ENCODE measurements around the gene TTYH3.
"Not testable (repeated sequence)": the region's sequence is repeated elsewhere in the genome, so short reads cannot be mapped to it uniquely, and the experiment has no call there.

Gene TTYH3

GRCh38 chr7:2589341-2589740, 42.4 kb upstream of the TTYH3 start:
- H3K9me3 ChIP-seq (ENCODE audit: low read depth, low read length): no peaks in the 10 kb centered on the region
- peaks cover 16% of the 10 kb centered on the region; the same call in 1 of the 2 replicates for H3K36me3 ChIP-seq (ENCODE audit: insufficient read depth, low read length)
- no peak overlapping the region for H3K9ac ChIP-seq (ENCODE audit: insufficient read length)
- TF ChIP-seq EZH2 (IDR thresholded peaks at IDR 0.05) (no peak), POLR2AphosphoS5 (IDR thresholded peaks at IDR 0.05; ENCODE audit: borderline replicate concordance, low read depth, low read length) (no peak), FOXP2 (optimal IDR thresholded peaks at IDR 0.05; ENCODE audit: control extremely low read depth, extremely low read length, insufficient read depth) (no peak)
- no peak overlapping the region for H3K27ac ChIP-seq
- no peak for DNase-seq (ENCODE audit: low read depth, low spot score)
- no peak overlapping the region for H3K4me3 ChIP-seq

- DNase-seq (ENCODE audit: low read depth, low spot score); H3K4me3 ChIP-seq; H3K9me3 ChIP-seq (ENCODE audit: low read depth, low read length); H3K9ac ChIP-seq (ENCODE audit: insufficient read length); H3K27ac ChIP-seq: not testable (repeated sequence)
- H3K36me3 ChIP-seq (ENCODE audit: insufficient read depth, low read length): peaks cover 21% of the 10 kb centered on the region; the same call in 1 of the 2 replicates
These were observed 41.8 kb upstream of the TTYH3 start for GRCh38 chr7:2589941-2590340.

DNA sequence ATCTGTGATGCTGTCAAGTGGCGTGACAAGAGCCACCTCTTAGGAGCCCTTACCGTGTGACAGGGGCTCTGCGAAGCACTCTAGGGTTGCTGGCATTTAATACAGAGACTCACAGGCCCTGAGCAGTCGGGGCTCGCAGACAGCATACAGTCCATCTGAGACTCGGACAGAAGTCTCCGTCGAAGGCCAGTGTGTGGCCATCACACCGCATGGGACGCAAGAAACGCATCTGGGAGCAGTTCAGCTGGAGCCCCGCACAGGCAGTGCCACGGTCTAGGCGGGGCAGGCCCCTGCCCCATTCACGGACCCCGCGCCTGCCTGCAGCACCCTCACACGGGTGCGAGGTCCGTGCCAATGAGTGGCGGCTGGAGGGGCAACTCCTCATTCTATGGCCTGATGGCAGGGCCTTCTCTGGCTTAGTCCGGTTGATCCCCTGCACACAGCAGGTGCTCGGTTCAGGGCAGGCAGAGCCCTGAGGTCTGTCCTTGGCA, 39.4 kb upstream of the TTYH3 start:
- Histone ChIP-seq H3K9ac (ENCODE audit: insufficient read length) (no peak overlapping the region), H3K36me3 (ENCODE audit: insufficient read depth, low read length) (peaks cover 20% of the 10 kb centered on the region; the same call in 1 of the 2 replicates), H3K27ac (no peak overlapping the region), H3K9me3 (ENCODE audit: low read depth, low read length) (no peaks in the 10 kb centered on the region), H3K4me3 (no peak overlapping the region)
- TF ChIP-seq FOXP2 (optimal IDR thresholded peaks at IDR 0.05; ENCODE audit: control extremely low read depth, extremely low read length, insufficient read depth): no peak
- no peak for TF ChIP-seq POLR2AphosphoS5 (IDR thresholded peaks at IDR 0.05; ENCODE audit: borderline replicate concordance, low read depth, low read length)
- no peak for TF ChIP-seq EZH2 (IDR thresholded peaks at IDR 0.05)
- no peak for DNase-seq (ENCODE audit: low read depth, low spot score)

DNA sequence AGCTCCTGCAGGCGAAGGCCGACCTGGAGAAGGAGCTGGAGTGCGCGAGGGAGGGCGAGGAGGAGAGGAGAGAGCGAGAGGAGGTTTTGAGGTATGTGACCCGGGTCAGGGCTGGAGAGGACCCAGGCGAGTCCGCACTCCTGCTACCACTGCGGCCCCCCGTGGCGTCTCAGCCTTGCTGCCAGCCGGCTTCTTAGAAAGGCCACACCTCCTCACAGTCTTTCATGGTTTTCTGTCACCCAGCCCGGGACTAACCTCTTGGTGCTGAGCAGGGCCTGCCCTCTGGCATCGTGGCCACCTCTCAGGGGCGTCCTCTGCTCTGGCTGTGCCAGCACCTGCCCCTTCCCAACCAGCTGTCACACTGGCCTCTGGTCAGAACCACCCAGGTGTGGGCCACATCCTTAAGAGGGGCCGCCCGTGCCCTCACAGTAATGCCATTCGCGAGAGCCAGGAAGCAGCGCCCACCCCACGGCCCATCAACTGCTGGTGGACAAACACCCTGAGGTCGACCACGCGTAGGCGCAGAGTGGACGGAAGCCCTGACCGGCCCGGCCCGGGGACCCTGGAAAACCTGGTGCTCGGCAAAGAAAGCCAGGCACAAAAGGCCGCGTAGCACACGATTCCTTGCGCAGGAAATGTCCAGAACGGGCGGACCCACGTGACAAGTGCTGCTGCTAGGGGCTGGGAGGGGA, 38.6 kb upstream of the TTYH3 start:
- TF ChIP-seq POLR2AphosphoS5 (IDR thresholded peaks at IDR 0.05; ENCODE audit: borderline replicate concordance, low read depth, low read length) (no peak), FOXP2 (optimal IDR thresholded peaks at IDR 0.05; ENCODE audit: control extremely low read depth, extremely low read length, insufficient read depth) (no peak), EZH2 (IDR thresholded peaks at IDR 0.05) (no peak)
- DNase-seq (ENCODE audit: low read depth, low spot score): no peak
- no peak overlapping the region for H3K4me3 ChIP-seq
- no peak overlapping the region for H3K27ac ChIP-seq
- H3K9ac ChIP-seq (ENCODE audit: insufficient read length): no peak overlapping the region
- peaks cover 23% of the 10 kb centered on the region; the same call in 1 of the 2 replicates for H3K36me3 ChIP-seq (ENCODE audit: insufficient read depth, low read length)
- H3K9me3 ChIP-seq (ENCODE audit: low read depth, low read length): no peaks in the 10 kb centered on the region

DNA sequence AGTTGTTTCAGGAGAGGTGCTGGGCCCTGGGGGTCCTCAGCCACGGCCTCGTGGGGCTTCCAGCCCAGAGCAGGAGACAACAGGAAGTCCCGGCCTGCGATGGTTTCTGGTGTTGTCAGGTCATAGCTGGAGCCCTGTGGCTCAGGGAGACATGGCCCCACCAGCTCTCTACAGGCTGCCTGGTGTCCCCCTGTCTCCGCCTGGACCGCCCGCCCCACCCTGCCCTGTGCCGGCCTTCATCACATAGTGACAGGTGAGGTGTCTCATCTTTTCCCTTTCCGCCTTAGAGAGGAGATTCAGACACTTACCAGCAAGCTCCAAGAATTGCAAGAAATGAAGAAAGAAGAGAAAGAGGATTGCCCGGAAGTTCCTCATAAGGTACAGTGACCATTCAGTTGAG, 37.2 kb upstream of the TTYH3 start:
- no peak overlapping the region for H3K4me3 ChIP-seq
- TF ChIP-seq EZH2 (IDR thresholded peaks at IDR 0.05) (no peak), POLR2AphosphoS5 (IDR thresholded peaks at IDR 0.05; ENCODE audit: borderline replicate concordance, low read depth, low read length) (no peak), FOXP2 (optimal IDR thresholded peaks at IDR 0.05; ENCODE audit: control extremely low read depth, extremely low read length, insufficient read depth) (no peak)
- no peak overlapping the region for H3K9ac ChIP-seq (ENCODE audit: insufficient read length)
- no peak overlapping the region for H3K27ac ChIP-seq
- H3K36me3 ChIP-seq (ENCODE audit: insufficient read depth, low read length): peaks cover 31% of the 10 kb centered on the region; the same call in 1 of the 2 replicates
- H3K9me3 ChIP-seq (ENCODE audit: low read depth, low read length): no peaks in the 10 kb centered on the region
- DNase-seq (ENCODE audit: low read depth, low spot score): no peak

GRCh38 chr7:2595258-2595860, 36.4 kb upstream of the TTYH3 start:
- no peak for TF ChIP-seq POLR2AphosphoS5 (IDR thresholded peaks at IDR 0.05; ENCODE audit: borderline replicate concordance, low read depth, low read length)
- no peak for TF ChIP-seq FOXP2 (optimal IDR thresholded peaks at IDR 0.05; ENCODE audit: control extremely low read depth, extremely low read length, insufficient read depth)
- no peak for TF ChIP-seq EZH2 (IDR thresholded peaks at IDR 0.05)
- no peaks in the 10 kb centered on the region for H3K9me3 ChIP-seq (ENCODE audit: low read depth, low read length)
- peaks cover 33% of the 10 kb centered on the region; the same call in 1 of the 2 replicates for H3K36me3 ChIP-seq (ENCODE audit: insufficient read depth, low read length)
- H3K4me3 ChIP-seq: no peak overlapping the region
- no peak overlapping the region for H3K27ac ChIP-seq
- no peak for DNase-seq (ENCODE audit: low read depth, low spot score)
- no peak overlapping the region for H3K9ac ChIP-seq (ENCODE audit: insufficient read length)

DNA sequence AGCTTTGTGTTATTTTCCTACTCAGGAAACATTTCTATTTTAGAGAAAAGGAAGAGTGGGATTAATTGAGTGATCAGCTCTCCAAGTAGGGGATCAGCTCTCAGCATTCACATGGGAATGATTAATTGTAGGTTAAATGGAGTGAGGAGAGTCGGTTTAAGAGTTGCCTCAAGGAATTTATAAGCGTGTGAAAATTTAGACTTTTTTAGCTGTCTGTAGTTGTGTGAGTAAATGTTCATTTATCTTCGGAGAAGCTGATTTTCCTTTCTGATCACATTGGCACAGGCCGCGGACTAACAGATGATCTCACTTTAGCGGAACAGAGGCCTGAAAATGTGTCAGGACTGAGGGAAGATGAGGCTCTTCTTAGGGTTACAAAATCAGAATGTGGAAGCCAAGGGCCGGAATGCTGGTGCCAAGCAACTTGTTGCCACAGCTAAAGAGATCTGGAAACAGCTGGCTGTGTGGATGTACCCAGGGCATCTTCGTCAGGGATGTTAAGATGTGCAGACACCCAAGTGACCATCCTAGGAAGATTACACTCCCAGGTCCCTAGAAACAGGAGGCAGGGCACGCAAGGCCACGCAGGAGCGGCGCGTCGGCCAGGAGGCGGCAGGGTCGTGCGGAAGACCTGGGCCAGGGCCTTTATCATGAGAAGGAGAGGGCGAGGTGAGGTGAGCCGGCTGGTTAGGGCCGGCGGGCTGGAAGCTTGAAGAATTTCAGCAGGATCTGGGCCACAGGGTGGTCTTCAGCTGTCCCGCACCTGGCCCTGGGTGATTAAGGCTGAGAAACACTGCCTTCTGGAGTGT, 35.1 kb upstream of the TTYH3 start:
- peaks cover 38% of the 10 kb centered on the region; the same call in 1 of the 2 replicates for H3K36me3 ChIP-seq (ENCODE audit: insufficient read depth, low read length)
- no peak for TF ChIP-seq EZH2 (IDR thresholded peaks at IDR 0.05)
- TF ChIP-seq POLR2AphosphoS5 (IDR thresholded peaks at IDR 0.05; ENCODE audit: borderline replicate concordance, low read depth, low read length): no peak
- no peak for TF ChIP-seq FOXP2 (optimal IDR thresholded peaks at IDR 0.05; ENCODE audit: control extremely low read depth, extremely low read length, insufficient read depth)
- no peak for DNase-seq (ENCODE audit: low read depth, low spot score)
- no peaks in the 10 kb centered on the region for H3K9me3 ChIP-seq (ENCODE audit: low read depth, low read length)
- peak overlapping the region; percentile 5; the same call in 1 of the 2 replicates for H3K27ac ChIP-seq
- no peak overlapping the region for H3K9ac ChIP-seq (ENCODE audit: insufficient read length)
- no peak overlapping the region for H3K4me3 ChIP-seq

DNA sequence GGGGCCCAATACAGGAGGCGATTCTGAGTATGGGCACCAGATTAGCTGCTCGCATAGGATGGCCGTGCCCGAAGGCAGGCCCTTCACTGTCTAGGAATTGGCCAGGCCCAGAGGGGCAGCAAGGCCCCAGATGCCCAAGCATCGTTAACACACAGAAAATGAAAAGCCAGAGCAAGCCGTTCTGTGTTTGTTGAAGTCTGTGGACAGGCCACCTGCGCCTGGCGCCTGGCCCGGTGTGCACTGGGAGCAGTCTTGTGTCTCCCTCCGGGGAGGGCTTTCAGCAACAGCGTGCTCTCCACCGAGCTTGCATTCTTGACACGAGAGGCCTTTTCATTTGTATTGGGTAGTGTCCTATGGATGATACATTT, 34.5 kb upstream of the TTYH3 start:
- Histone ChIP-seq H3K9me3 (ENCODE audit: low read depth, low read length) (no peaks in the 10 kb centered on the region), H3K4me3 (no peak overlapping the region), H3K36me3 (ENCODE audit: insufficient read depth, low read length) (peaks cover 38% of the 10 kb centered on the region; the same call in 1 of the 2 replicates), H3K9ac (ENCODE audit: insufficient read length) (no peak overlapping the region), H3K27ac (no peak overlapping the region)
- TF ChIP-seq FOXP2 (optimal IDR thresholded peaks at IDR 0.05; ENCODE audit: control extremely low read depth, extremely low read length, insufficient read depth) (no peak), EZH2 (IDR thresholded peaks at IDR 0.05) (no peak), POLR2AphosphoS5 (IDR thresholded peaks at IDR 0.05; ENCODE audit: borderline replicate concordance, low read depth, low read length) (no peak)
- no peak for DNase-seq (ENCODE audit: low read depth, low spot score)

Data from SK-N-MC (cell line).